Liver (tissue), 3 donors: ENCODE results near the gene SYCP3.

Experiments used
- ATF3 ChIP-seq: IDR thresholded peaks from 2 replicates; pipeline ENCODE4 v1.6.1; 2016; ENCODE audit warnings: antibody characterized with exemption
- CTCF ChIP-seq: fragments of 150-350 bp; IDR thresholded peaks from 2 replicates; pipeline ENCODE4 v1.5.1; 2017; ENCODE audit warnings: improper control_type of control experiment, low read depth, low read length; ENCODE audit not compliant: missing input control
- HNF4A ChIP-seq, 2 donors: conservative IDR thresholded peaks; 2 replicates each; pipeline ENCODE4 v1.6.1; 2016; ENCODE audit warnings: antibody characterized with exemption in 2 of 2, mild to moderate bottlenecking in 2 of 2
- REST ChIP-seq: IDR thresholded peaks from 2 replicates; pipeline ENCODE4 v1.6.1; 2016; ENCODE audit warnings: antibody characterized with exemption, mild to moderate bottlenecking
- donor health status: healthy.
- donor health status: healthy.

- TF ChIP-seq CTCF (no peak), REST (no peak), HNF4A (conservative IDR thresholded peaks at IDR 0.05) (no peak), ATF3 (no peak)
Observed at GRCh38 chr12:101714877-101715444, 24.3 kb downstream of the SYCP3 start.
